CD4-positive, alpha-beta memory T cell (primary cell): ENCODE results near the gene SLC44A1. TPM values are rescaled to one million over a fixed set of nuclear protein-coding genes. Genes with fewer than 3 reads are reported as not detected.

Source experiments
- CTCF ChIA-PET: fragments of 350-600 bp; sonication (Branson Sonifier 250); formaldehyde crosslinking; loops from one replicate; lab custom pipeline; 2021; ENCODE audit warnings: inconsistent platforms; ENCODE audit not compliant: partially characterized antibody; lab: Charles Lee
- POLR2A ChIA-PET: fragments of 350-600 bp; sonication (Branson Sonifier 250); formaldehyde crosslinking; loops from one replicate; lab custom pipeline; 2021; ENCODE audit not compliant: partially characterized antibody; lab: Charles Lee
- DNase-seq, 5 donors: peaks; one replicate each; pipeline versions ENCODE4 v3.0.0 to v3.0.0-alpha.2; 2020 to 2022; ENCODE audit warnings: mixed read lengths in 1 of 5
- H3K27ac ChIP-seq: one replicate; pipeline ENCODE4 v1.7.0; 2013; ENCODE audit warnings: low read depth, low read length
- H3K27me3 ChIP-seq: 2 replicates; pipeline ENCODE4 v1.7.0; 2013; ENCODE audit warnings: mild to moderate bottlenecking, low read length, moderate library complexity; ENCODE audit not compliant: insufficient read depth
- H3K36me3 ChIP-seq: 2 replicates; pipeline ENCODE4 v1.7.0; 2013; ENCODE audit warnings: mild to moderate bottlenecking, low read length, moderate library complexity; ENCODE audit not compliant: insufficient read depth
- H3K4me1 ChIP-seq: 2 replicates; pipeline ENCODE4 v1.7.0; 2013; ENCODE audit warnings: mild to moderate bottlenecking, low read length, moderate library complexity; ENCODE audit not compliant: insufficient read depth
- H3K4me3 ChIP-seq, 2 donors: one replicate each; pipeline ENCODE4 v1.7.0; 2013; ENCODE audit warnings: low read length in 2 of 2, mild to moderate bottlenecking in 1 of 2
- H3K9me3 ChIP-seq, 2 donors: one replicate each; pipeline ENCODE4 v1.7.0; 2013; ENCODE audit warnings: low read length in 2 of 2, control low read depth in 1 of 2; ENCODE audit not compliant: control insufficient read depth in 1 of 2
- H3K27ac Mint-ChIP-seq, 7 donors: one replicate each; pipeline ENCODE4 v1.8.0; 2020 to 2021; ENCODE audit warnings: mixed read lengths in 7 of 7, mild to moderate bottlenecking in 6 of 7, inconsistent platforms in 3 of 7, moderate library complexity in 3 of 7
- H3K27me3 Mint-ChIP-seq, 2 donors: one replicate each; pipeline ENCODE4 v1.8.0; 2020 to 2021; ENCODE audit warnings: mixed read lengths in 2 of 2
- H3K36me3 Mint-ChIP-seq, 2 donors: one replicate each; pipeline ENCODE4 v1.8.0; 2020 to 2021; ENCODE audit warnings: mixed read lengths in 2 of 2, inconsistent platforms in 1 of 2, mild to moderate bottlenecking in 1 of 2
- H3K4me1 Mint-ChIP-seq, 4 donors: one replicate each; pipeline ENCODE4 v1.8.0; 2020 to 2021; ENCODE audit warnings: mixed read lengths in 4 of 4, mild to moderate bottlenecking in 1 of 4
- H3K4me3 Mint-ChIP-seq, 8 donors: one replicate each; pipeline ENCODE4 v1.8.0; 2020 to 2021; ENCODE audit warnings: mixed read lengths in 8 of 8, mild to moderate bottlenecking in 7 of 8, moderate library complexity in 6 of 8, inconsistent platforms in 3 of 8
- H3K9me3 Mint-ChIP-seq, 8 donors: one replicate each; pipeline ENCODE4 v1.8.0; 2020 to 2021; ENCODE audit warnings: mixed read lengths in 8 of 8, mild to moderate bottlenecking in 5 of 8, inconsistent platforms in 3 of 8, moderate library complexity in 1 of 8
- intact Hi-C: fragments of 100-400 bp; cut with micrococcal nuclease; formaldehyde crosslinking; loops from one replicate; pipeline ENCODE4 v1.15.1; 2023
- polyA plus RNA-seq, 2 donors: library from polyadenylated mRNA; unstranded; fragments of 300-500 nt; fragmentation: Illumina TruSeq; gene quantifications; one replicate each; pipeline ENCODE4 v1.2.3, GENCODE V29; 2021
- total RNA-seq, 2 experiments: library from RNA; stranded (reverse); gene quantifications; one replicate each; pipeline ENCODE4 v1.2.3, GENCODE V29; 2021

Gene SLC44A1
- total and polyA plus RNA-seq, 4 experiments from 2014 or later: 13.7 to 33.3 (median 17.4) TPM

GRCh38 chr9:105403552-105404248 lies 159.2 kb downstream of the SLC44A1 start:
- H3K9me3 ChIP-seq: no peaks in the 10 kb centered on the region
- no peaks in the 10 kb centered on the region for H3K36me3 ChIP-seq
- H3K27ac Mint-ChIP-seq: no peak overlapping the region
- CTCF ChIA-PET: interaction anchor here (0.9 to 3.4 kb wide), 2 partner anchors 11 to 541 kb away, joined by 4 to 24 read pairs; no protein-coding TSS in a partner anchor
- H3K27me3 Mint-ChIP-seq: peaks cover 42 to 52% of the 10 kb centered on the region in 2 donors
- POLR2A ChIA-PET: interaction anchor here (1.1 kb wide), 1 partner anchor 435 kb away, joined by 3 read pairs; no protein-coding TSS in a partner anchor
- intact Hi-C loops: loop anchor here (2.0 kb wide), 1 partner anchor 413 kb away; no protein-coding TSS in a partner anchor
- H3K36me3 Mint-ChIP-seq: peaks cover 0 to 5% of the 10 kb centered on the region in 2 donors
- H3K9me3 Mint-ChIP-seq: peaks cover 0 to 15% (median 6%) of the 10 kb centered on the region in 8 donors
- no peak overlapping the region for H3K27ac ChIP-seq
- no peak for DNase-seq
- peak overlapping the region in 2 of 8 donors; percentile 32 to 44 for H3K4me3 Mint-ChIP-seq
- H3K4me1 ChIP-seq: peaks cover 22% of the 10 kb centered on the region
- peaks cover 32% of the 10 kb centered on the region for H3K27me3 ChIP-seq
- H3K4me1 Mint-ChIP-seq: peaks cover 29 to 32% (median 29%) of the 10 kb centered on the region in 4 donors
- H3K4me3 ChIP-seq: no peak overlapping the region

GRCh38 chr9:105405514-105406131 lies 161.2 kb downstream of the SLC44A1 start:
- H3K9me3 Mint-ChIP-seq: peaks cover 0 to 25% (median 12%) of the 10 kb centered on the region in 8 donors
- H3K36me3 Mint-ChIP-seq: peaks cover 0 to 5% of the 10 kb centered on the region in 2 donors
- Histone ChIP-seq H3K4me3 (no peak overlapping the region), H3K9me3 (peaks cover 0 to 3% of the 10 kb centered on the region in 2 donors), H3K27ac (no peak overlapping the region), H3K36me3 (no peaks in the 10 kb centered on the region), H3K4me1 (peaks cover 22% of the 10 kb centered on the region), H3K27me3 (peaks cover 32% of the 10 kb centered on the region)
- H3K27ac Mint-ChIP-seq: peak overlapping the region in 6 of 7 donors; percentile 38 to 94 (median 88)
- DNase-seq: peak; percentile 73 to 88 (median 86)
- peak overlapping the region; percentile 26 to 82 (median 62) for H3K4me3 Mint-ChIP-seq
- intact Hi-C loops: loop anchor here (1.0 to 2.0 kb wide), 2 partner anchors 161 to 415 kb away; partner anchors contain the start of gene SLC44A1
- H3K27me3 Mint-ChIP-seq: peaks cover 48 to 54% of the 10 kb centered on the region in 2 donors
- CTCF ChIA-PET: interaction anchor here (1.0 to 3.4 kb wide), 4 partner anchors 9 to 543 kb away, joined by 3 to 24 read pairs (median 4); partner anchors contain the start of gene SLC44A1
- POLR2A ChIA-PET: interaction anchor here (1.1 to 2.0 kb wide), 3 partner anchors 13 to 658 kb away, joined by 3 to 17 read pairs (median 4); partner anchors contain the start of genes NIPSNAP3A and SLC44A1
- H3K4me1 Mint-ChIP-seq: peaks cover 29 to 32% (median 29%) of the 10 kb centered on the region in 4 donors

GRCh38 chr9:105406369-105406768 lies 161.9 kb downstream of the SLC44A1 start:
- peaks cover 0 to 27% (median 12%) of the 10 kb centered on the region in 8 donors for H3K9me3 Mint-ChIP-seq
- Histone ChIP-seq H3K9me3 (peaks cover 0 to 3% of the 10 kb centered on the region in 2 donors), H3K36me3 (no peaks in the 10 kb centered on the region), H3K27ac (no peak overlapping the region), H3K4me1 (peaks cover 22% of the 10 kb centered on the region), H3K4me3 (no peak overlapping the region), H3K27me3 (peaks cover 31% of the 10 kb centered on the region)
- H3K4me3 Mint-ChIP-seq: peak overlapping the region in 1 of 8 donors; percentile 66
- H3K36me3 Mint-ChIP-seq: peaks cover 0 to 5% of the 10 kb centered on the region in 2 donors
- intact Hi-C loops: no loop called here
- POLR2A ChIA-PET: no interaction called here
- CTCF ChIA-PET: interaction anchor here (1.0 to 3.4 kb wide), 3 partner anchors 9 to 543 kb away, joined by 3 to 24 read pairs (median 4); no protein-coding TSS in a partner anchor
- peak overlapping the region in 1 of 7 donors; percentile 85 for H3K27ac Mint-ChIP-seq
- no peak for DNase-seq
- H3K27me3 Mint-ChIP-seq: peaks cover 51 to 59% of the 10 kb centered on the region in 2 donors
- H3K4me1 Mint-ChIP-seq: peaks cover 29 to 32% (median 29%) of the 10 kb centered on the region in 4 donors

GRCh38 chr9:105413525-105413924 lies 169.1 kb downstream of the SLC44A1 start:
- H3K4me3 Mint-ChIP-seq: no peak overlapping the region
- H3K36me3 ChIP-seq: no peaks in the 10 kb centered on the region
- POLR2A ChIA-PET: interaction anchor here (0.6 kb wide), 1 partner anchor 486 kb away, joined by 3 read pairs; the partner anchor contains the start of gene ABCA1
- intact Hi-C loops: no loop called here
- H3K9me3 Mint-ChIP-seq: peaks cover 0 to 21% (median 7%) of the 10 kb centered on the region in 8 donors
- peaks cover 6% of the 10 kb centered on the region for H3K27me3 ChIP-seq
- DNase-seq: no peak
- H3K4me3 ChIP-seq: no peak overlapping the region
- peaks cover 37% of the 10 kb centered on the region in 2 donors for H3K27me3 Mint-ChIP-seq
- no peak overlapping the region for H3K27ac Mint-ChIP-seq
- peaks cover 0 to 3% of the 10 kb centered on the region in 2 donors for H3K9me3 ChIP-seq
- H3K27ac ChIP-seq: no peak overlapping the region
- no peaks in the 10 kb centered on the region for H3K4me1 Mint-ChIP-seq
- H3K36me3 Mint-ChIP-seq: no peaks in the 10 kb centered on the region
- CTCF ChIA-PET: interaction anchor here (0.7 to 8.2 kb wide), 7 partner anchors 9 to 552 kb away, joined by 3 to 92 read pairs (median 4); no protein-coding TSS in a partner anchor
- H3K4me1 ChIP-seq: no peaks in the 10 kb centered on the region

GRCh38 chr9:105414947-105415661 lies 170.7 kb downstream of the SLC44A1 start:
- POLR2A ChIA-PET: no interaction called here
- Histone ChIP-seq H3K9me3 (no peaks in the 10 kb centered on the region), H3K4me1 (no peaks in the 10 kb centered on the region), H3K27ac (no peak overlapping the region), H3K27me3 (peaks cover 6% of the 10 kb centered on the region), H3K36me3 (no peaks in the 10 kb centered on the region), H3K4me3 (no peak overlapping the region)
- DNase-seq: peak; percentile 51 to 64 (median 58)
- H3K36me3 Mint-ChIP-seq: no peaks in the 10 kb centered on the region
- no peak overlapping the region for H3K4me3 Mint-ChIP-seq
- no peak overlapping the region for H3K27ac Mint-ChIP-seq
- H3K4me1 Mint-ChIP-seq: no peaks in the 10 kb centered on the region
- H3K9me3 Mint-ChIP-seq: peaks cover 0 to 16% (median 6%) of the 10 kb centered on the region in 8 donors
- CTCF ChIA-PET: interaction anchor here (0.6 to 8.2 kb wide), 16 partner anchors 10 to 635 kb away, joined by 3 to 92 read pairs (median 4); partner anchors contain the start of gene SLC44A1
- intact Hi-C loops: loop anchor here (1.0 to 2.0 kb wide), 6 partner anchors 170 to 668 kb away; partner anchors contain the start of genes NIPSNAP3A and SLC44A1
- H3K27me3 Mint-ChIP-seq: peaks cover 29 to 33% of the 10 kb centered on the region in 2 donors

- no peaks in the 10 kb centered on the region for H3K9me3 ChIP-seq
- H3K4me1 ChIP-seq: no peaks in the 10 kb centered on the region
- intact Hi-C loops: loop anchor here (1.0 to 2.0 kb wide), 6 partner anchors 171 to 668 kb away; partner anchors contain the start of genes NIPSNAP3A and SLC44A1
- no peak overlapping the region for H3K27ac ChIP-seq
- Mint-ChIP-seq H3K27me3 (peaks cover 26 to 29% of the 10 kb centered on the region in 2 donors), H3K27ac (no peak overlapping the region), H3K36me3 (no peaks in the 10 kb centered on the region), H3K4me1 (no peaks in the 10 kb centered on the region), H3K4me3 (no peak overlapping the region), H3K9me3 (peaks cover 0 to 11% (median 4%) of the 10 kb centered on the region in 8 donors)
- H3K4me3 ChIP-seq: no peak overlapping the region
- no peaks in the 10 kb centered on the region for H3K36me3 ChIP-seq
- no peak for DNase-seq
- ChIA-PET POLR2A (no interaction called here), CTCF (interaction anchor here (0.6 to 8.2 kb wide), 19 partner anchors 11 to 635 kb away, joined by 3 to 92 read pairs (median 4); no protein-coding TSS in a partner anchor)
- peaks cover 6% of the 10 kb centered on the region for H3K27me3 ChIP-seq
Measured at GRCh38 chr9:105415662-105415980, 171.2 kb downstream of the SLC44A1 start.
